GM04504 (cell line): ENCODE data around the gene MED22.
A peak's percentile ranks its signal among the peaks of the same experiment; 100 is the strongest.
"Not testable (repeated sequence)": the region's sequence is repeated elsewhere in the genome, so short reads cannot be mapped to it uniquely, and the experiment has no call there.

Source experiments
- DNase-seq: peaks from one replicate; pipeline ENCODE4 v3.0.0-alpha.2; 2012; ENCODE audit warnings: low read depth

The MED22 gene

GRCh38 chr9:133347985-133348717 is at the start of gene MED22, which contains the start of gene RPL7A:
Gene MED22, minus strand, starts transcription at chr9:133348131. Its CDS starts 1,469 bp downstream, at chr9:133346662.
Gene RPL7A, plus strand, starts transcription at chr9:133348218. Its CDS starts 26 bp downstream, at chr9:133348244.
- DNase-seq: peak; percentile 93

- DNase-seq: no peak
Measured at GRCh38 chr9:133397370-133397769, 49.4 kb upstream of the MED22 start.

- no peak for DNase-seq
Measured at GRCh38 chr9:133396952-133397351, 49.0 kb upstream of the MED22 start.

GRCh38 chr9:133394687-133395271 is 46.8 kb upstream of the MED22 start:
- no peak for DNase-seq

- DNase-seq: no peak
Measured at GRCh38 chr9:133393399-133393798, 45.5 kb upstream of the MED22 start.

GRCh38 chr9:133392308-133392707 is 44.4 kb upstream of the MED22 start:
- not testable (repeated sequence) for DNase-seq

- not testable (repeated sequence) for DNase-seq
Measured at GRCh38 chr9:133391449-133391848, 43.5 kb upstream of the MED22 start.

GRCh38 chr9:133390713-133391112 is 42.8 kb upstream of the MED22 start:
- DNase-seq: no peak

GRCh38 chr9:133389562-133389961 is 41.6 kb upstream of the MED22 start:
- no peak for DNase-seq

- no peak for DNase-seq
Measured at GRCh38 chr9:133389025-133389557, 41.2 kb upstream of the MED22 start.

GRCh38 chr9:133387680-133388079 is 39.7 kb upstream of the MED22 start:
- no peak for DNase-seq

- DNase-seq: no peak
Measured at GRCh38 chr9:133386338-133386737, 38.4 kb upstream of the MED22 start.

GRCh38 chr9:133385452-133385851 is 37.5 kb upstream of the MED22 start:
- no peak for DNase-seq

GRCh38 chr9:133384736-133385321 is 36.9 kb upstream of the MED22 start:
- no peak for DNase-seq

- no peak for DNase-seq
Measured at GRCh38 chr9:133383438-133383837, 35.5 kb upstream of the MED22 start.

GRCh38 chr9:133382507-133383141 is 34.7 kb upstream of the MED22 start:
- DNase-seq: no peak

GRCh38 chr9:133380734-133381133 is 32.8 kb upstream of the MED22 start:
- no peak for DNase-seq

GRCh38 chr9:133379153-133380086 is 31.5 kb upstream of the MED22 start:
- no peak for DNase-seq

- no peak for DNase-seq
Measured at GRCh38 chr9:133378408-133378962, 30.6 kb upstream of the MED22 start.

GRCh38 chr9:133377721-133378216 is 29.8 kb upstream of the MED22 start:
- peak; percentile 77 for DNase-seq

GRCh38 chr9:133377280-133377679 is 29.3 kb upstream of the MED22 start:
- DNase-seq: not testable (repeated sequence)
